Myocyte (in vitro differentiated cells): ENCODE measurements around the gene HNF1B. TPM values are rescaled to one million over a fixed set of nuclear protein-coding genes. Genes with fewer than 3 reads are reported as not detected.
"Not testable (repeated sequence)": the region's sequence is repeated elsewhere in the genome, so short reads cannot be mapped to it uniquely, and the experiment has no call there.

ENCODE experiments used
- DNase-seq: peaks from one replicate; pipeline ENCODE4 v3.0.0-alpha.2; 2012; ENCODE audit warnings: low read depth
- polyA plus RNA-seq: library from polyadenylated mRNA; unstranded; fragments of >200 nt; gene quantifications from one replicate; pipeline ENCODE4 v1.2.1, GENCODE V29; 2012; ENCODE audit warnings: missing spikeins
- total RNA-seq: library from RNA; depleted of rRNA; stranded (reverse); fragments of >200 nt; gene quantifications from 2 replicates; pipeline ENCODE4 v1.2.3, GENCODE V29; 2014

The HNF1B gene
- not detected in 2 replicates for total RNA-seq
- not detected for polyA plus RNA-seq

- no peak for DNase-seq
Observed at GRCh38 chr17:37744961-37745800, at the start of gene HNF1B. Gene HNF1B, minus strand, starts transcription at chr17:37745059. Its CDS starts 175 bp downstream, at chr17:37744884.

GRCh38 chr17:37792787-37793186, 47.9 kb upstream of the HNF1B start:
- DNase-seq = peak; percentile 6

GRCh38 chr17:37791447-37792399, 46.9 kb upstream of the HNF1B start:
- DNase-seq = no peak

GRCh38 chr17:37789771-37790541, 45.1 kb upstream of the HNF1B start:
- DNase-seq = no peak

- DNase-seq = no peak
Observed at GRCh38 chr17:37789021-37789565, 44.2 kb upstream of the HNF1B start.

- no peak for DNase-seq
Observed at GRCh38 chr17:37788526-37788925, 43.7 kb upstream of the HNF1B start.

GRCh38 chr17:37787055-37787757, 42.3 kb upstream of the HNF1B start:
- no peak for DNase-seq

- no peak for DNase-seq
Observed at GRCh38 chr17:37786481-37786880, 41.6 kb upstream of the HNF1B start.

GRCh38 chr17:37782460-37782859, 37.6 kb upstream of the HNF1B start:
- DNase-seq = not testable (repeated sequence)

GRCh38 chr17:37781451-37781850, 36.6 kb upstream of the HNF1B start:
- DNase-seq = no peak

GRCh38 chr17:37779554-37779953, 34.7 kb upstream of the HNF1B start:
- DNase-seq = no peak

- no peak for DNase-seq
Observed at GRCh38 chr17:37774504-37774903, 29.6 kb upstream of the HNF1B start.

GRCh38 chr17:37772982-37773381, 28.1 kb upstream of the HNF1B start:
- no peak for DNase-seq

GRCh38 chr17:37770631-37771518, 26.0 kb upstream of the HNF1B start:
- peak; percentile 51 for DNase-seq

- no peak for DNase-seq
Observed at GRCh38 chr17:37769050-37769449, 24.2 kb upstream of the HNF1B start.

GRCh38 chr17:37768438-37768837, 23.6 kb upstream of the HNF1B start:
- DNase-seq = no peak

GRCh38 chr17:37766971-37767370, 22.1 kb upstream of the HNF1B start:
- no peak for DNase-seq

GRCh38 chr17:37764383-37764782, 19.5 kb upstream of the HNF1B start:
- no peak for DNase-seq

- no peak for DNase-seq
Observed at GRCh38 chr17:37762666-37763065, 17.8 kb upstream of the HNF1B start.
